Esophagus squamous epithelium (tissue), 4 donors: ENCODE measurements around the gene STXBP4.

ENCODE experiments used
- POLR2A ChIP-seq, 4 donors: fragments of 450-650 bp; IDR thresholded peaks; one replicate each; pipeline ENCODE4 v1.6.1; 2017; ENCODE audit warnings: antibody characterized with exemption in 4 of 4, mild to moderate bottlenecking in 4 of 4, moderate library complexity in 3 of 4
- TF ChIP-seq, protein P1 (sequence below), 6 experiments: fragments of 450-650 bp in 4 of 6; fragments of 200-600 bp in 2 of 6; sonication (generic) in 2 of 6; IDR thresholded peaks; one replicate each; pipeline ENCODE4 v1.5.1; 2016 to 2019; ENCODE audit warnings: antibody characterized with exemption in 6 of 6, mild to moderate bottlenecking in 4 of 6, moderate library complexity in 4 of 6

DNA sequence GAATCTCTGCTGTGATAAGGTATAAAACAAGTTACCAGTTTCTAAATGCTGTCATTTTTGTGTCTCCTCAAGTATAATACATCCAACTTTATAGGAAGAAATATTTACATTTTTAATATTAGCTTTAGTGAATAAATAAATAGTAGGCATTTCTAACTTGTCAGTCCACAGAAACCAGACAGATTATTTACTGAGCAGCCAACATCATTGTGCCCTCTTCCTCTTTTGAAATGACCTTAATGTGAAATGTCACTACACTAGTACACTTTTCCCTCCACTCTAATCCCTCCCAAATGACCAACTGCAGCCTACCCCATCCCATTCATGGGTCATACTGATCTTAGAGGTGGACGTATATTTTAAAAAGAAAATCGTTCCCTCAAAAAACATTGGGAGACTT, 9.2 kb downstream of the STXBP4 start:
- TF ChIP-seq, protein P1, sequence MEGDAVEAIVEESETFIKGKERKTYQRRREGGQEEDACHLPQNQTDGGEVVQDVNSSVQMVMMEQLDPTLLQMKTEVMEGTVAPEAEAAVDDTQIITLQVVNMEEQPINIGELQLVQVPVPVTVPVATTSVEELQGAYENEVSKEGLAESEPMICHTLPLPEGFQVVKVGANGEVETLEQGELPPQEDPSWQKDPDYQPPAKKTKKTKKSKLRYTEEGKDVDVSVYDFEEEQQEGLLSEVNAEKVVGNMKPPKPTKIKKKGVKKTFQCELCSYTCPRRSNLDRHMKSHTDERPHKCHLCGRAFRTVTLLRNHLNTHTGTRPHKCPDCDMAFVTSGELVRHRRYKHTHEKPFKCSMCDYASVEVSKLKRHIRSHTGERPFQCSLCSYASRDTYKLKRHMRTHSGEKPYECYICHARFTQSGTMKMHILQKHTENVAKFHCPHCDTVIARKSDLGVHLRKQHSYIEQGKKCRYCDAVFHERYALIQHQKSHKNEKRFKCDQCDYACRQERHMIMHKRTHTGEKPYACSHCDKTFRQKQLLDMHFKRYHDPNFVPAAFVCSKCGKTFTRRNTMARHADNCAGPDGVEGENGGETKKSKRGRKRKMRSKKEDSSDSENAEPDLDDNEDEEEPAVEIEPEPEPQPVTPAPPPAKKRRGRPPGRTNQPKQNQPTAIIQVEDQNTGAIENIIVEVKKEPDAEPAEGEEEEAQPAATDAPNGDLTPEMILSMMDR (IDR thresholded peaks at IDR 0.05) = no peak
- no peak for TF ChIP-seq POLR2A (IDR thresholded peaks at IDR 0.05)
